Globus pallidus (tissue), 1 donor: ENCODE measurements around the gene CEACAM1.
"Not testable (repeated sequence)": the region's sequence is repeated elsewhere in the genome, so short reads cannot be mapped to it uniquely, and the experiment has no call there.

ENCODE experiments used
- DNase-seq: peaks from one replicate; pipeline ENCODE4 v3.0.0-alpha.2; 2015; ENCODE audit warnings: low spot score

Gene CEACAM1

GRCh38 chr19:42473686-42474085 is 54.6 kb downstream of the CEACAM1 start:
- DNase-seq, result no peak

GRCh38 chr19:42472402-42473147 is 55.7 kb downstream of the CEACAM1 start:
- DNase-seq, result no peak

DNA sequence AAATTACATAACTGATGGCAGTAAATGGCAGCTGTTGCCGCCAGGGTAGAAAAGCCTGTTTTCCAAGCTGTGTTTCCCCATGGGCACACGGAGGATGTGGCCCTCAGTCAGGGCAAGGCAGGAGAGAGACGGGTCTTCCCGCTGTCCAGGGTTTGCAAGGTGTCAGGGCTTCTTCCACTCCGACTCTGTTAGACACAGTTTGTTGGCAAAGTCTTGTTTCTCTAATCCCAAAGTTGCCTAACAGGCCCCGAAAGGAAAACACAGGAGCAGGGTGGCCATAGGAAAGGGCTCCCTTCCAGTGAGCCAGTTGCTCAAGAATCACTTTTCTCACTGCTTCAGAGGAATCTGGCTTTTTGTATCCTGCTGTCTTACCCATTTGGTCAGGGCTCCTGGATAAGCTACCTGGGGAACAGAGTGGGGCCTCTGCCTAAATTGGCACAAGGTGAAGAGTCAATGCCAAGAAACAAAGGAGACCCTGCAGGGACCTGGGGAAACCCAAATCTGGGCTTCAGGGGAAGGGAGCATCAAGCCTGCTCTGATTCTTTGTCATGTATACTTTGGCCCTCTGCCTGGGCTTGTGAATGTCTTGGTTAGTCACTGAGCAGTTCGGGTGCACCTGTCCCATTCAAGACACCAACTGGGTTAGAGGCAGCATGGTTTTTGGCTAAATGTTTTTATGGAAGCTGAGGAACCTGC is 56.6 kb downstream of the CEACAM1 start:
- DNase-seq, result no peak

DNA sequence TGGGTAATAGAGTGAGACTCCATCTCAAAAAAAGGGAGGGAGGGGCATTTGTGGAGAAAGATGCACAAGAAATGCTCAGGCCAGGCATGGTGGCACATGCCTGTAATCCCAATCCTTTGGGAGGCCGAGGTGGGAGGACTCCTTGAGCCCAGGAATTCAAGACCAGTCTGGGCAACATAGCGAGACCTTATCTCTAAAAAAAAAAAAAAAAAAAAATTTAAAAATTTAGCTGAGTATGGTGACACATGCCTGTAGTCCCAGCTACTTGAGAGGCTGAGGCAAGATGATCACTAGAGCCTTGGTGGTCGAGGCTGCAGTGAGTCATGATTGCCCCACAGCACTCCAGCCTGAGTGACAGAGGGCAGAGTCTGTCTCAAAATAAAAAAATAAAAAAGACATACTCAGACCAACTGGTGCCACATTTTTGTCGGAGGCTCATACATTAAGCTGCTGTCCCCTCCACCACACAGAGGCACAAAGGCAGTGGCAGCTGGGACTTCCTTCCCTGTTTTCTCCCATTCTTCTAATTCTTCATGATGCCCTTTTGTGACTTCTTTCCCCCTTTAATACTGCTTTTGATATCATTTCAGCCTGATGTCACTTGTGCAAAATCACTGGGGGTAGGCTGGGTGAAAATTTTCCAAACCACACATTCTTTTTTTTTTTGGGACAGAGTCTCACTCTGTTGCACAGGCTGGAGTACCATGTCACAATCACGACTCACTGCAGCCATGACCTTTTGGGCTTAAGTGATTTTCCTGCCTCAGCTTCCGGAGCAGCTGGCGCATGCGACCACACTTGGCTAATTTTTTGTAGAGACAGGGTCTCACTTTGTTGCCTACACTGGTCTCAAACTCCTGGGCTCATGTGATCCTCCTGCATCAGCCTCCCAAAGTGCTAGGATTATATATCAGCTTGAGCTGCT is 58.7 kb downstream of the CEACAM1 start:
- DNase-seq, result no peak

GRCh38 chr19:42468273-42468796 is 59.9 kb downstream of the CEACAM1 start:
- DNase-seq, result no peak

DNA sequence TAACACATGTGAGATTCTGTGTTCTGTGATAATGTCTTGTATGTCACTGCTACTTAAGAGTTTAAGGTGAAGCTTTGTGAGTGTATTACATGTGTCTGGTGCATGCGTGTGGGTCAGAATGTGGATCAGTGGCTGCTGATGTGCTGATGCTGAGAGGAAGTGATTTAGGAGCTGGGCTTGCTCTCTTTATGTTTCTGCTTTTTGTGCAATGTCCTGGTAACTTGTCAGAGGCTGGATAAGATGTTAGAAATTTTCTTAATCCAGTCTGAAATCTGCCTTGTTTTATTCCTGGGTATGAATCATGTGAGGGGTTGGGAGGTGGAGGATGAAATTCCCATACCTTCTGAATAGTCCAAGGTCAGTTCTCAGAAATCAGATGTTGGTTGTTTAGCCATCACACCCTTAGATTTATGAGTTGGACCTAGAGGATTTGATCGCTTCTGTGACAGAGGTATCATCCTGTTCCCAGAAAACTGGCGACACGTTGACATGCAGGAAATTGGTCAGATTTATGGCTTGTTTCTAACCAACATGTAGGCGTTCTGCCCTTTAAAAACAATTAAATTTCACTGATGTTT is 61.0 kb downstream of the CEACAM1 start:
- peak; percentile 46 for DNase-seq

- no peak for DNase-seq
Observed at GRCh38 chr19:42466521-42467182, 61.6 kb downstream of the CEACAM1 start.

- no peak for DNase-seq
Observed at GRCh38 chr19:42465827-42466280, 62.4 kb downstream of the CEACAM1 start.

DNA sequence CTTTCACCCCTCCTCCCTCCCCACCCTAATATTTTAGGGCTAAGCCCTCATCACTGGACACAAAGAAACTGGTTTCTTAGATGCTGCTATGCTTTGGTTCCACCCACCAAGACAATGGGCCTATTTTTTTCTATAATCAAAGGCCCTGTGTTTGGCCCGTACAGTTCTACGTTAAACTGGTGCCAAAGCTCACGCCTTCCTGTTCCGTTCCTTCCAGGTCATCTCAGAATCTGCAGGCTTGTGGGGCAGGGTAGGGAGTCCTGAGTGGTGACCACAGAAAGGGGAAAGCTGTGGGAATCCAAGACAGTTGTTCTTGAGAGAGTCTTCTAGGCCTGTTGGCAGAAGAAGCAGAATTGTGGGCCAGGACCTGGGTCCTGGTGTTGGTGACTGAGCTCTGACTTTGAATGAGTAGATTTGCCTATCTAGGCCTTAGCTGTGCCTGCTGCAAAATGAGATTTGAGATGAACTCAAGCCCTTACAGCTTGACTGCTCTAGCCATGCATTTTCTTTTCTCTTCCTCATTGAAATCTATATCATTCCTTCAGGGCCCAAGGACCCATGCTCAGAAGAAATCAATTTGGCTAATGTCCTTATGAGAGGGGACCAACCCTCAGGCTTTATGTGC is 66.5 kb downstream of the CEACAM1 start:
- peak; percentile 96 for DNase-seq

- DNase-seq, result not testable (repeated sequence)
Observed at GRCh38 chr19:42461231-42461630, 67.0 kb downstream of the CEACAM1 start.

DNA sequence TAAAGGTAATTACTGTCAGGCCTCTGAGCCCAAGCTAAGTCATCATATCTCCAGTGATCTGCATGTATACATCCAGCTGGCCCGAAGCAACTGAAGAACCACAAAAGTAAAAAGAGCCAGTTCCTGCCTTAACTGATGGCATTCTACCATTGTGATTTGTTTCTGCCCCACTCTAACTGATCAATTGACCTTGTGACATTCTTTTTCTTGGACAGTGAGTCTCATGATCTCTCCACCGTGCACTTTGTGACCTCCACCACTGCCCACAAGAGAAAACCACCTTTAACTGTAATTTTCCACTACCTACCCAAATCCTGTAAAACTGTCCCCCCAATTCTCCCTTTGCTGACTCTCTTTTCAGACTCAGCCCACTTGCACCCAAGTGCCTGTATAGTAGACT is 68.4 kb downstream of the CEACAM1 start:
- no peak for DNase-seq
